ENCODE data around the gene RHAG. TPM values are rescaled to one million over a fixed set of nuclear protein-coding genes. Genes with fewer than 3 reads are reported as not detected.
"Not testable (repeated sequence)": the region's sequence is repeated elsewhere in the genome, so short reads cannot be mapped to it uniquely, and the experiment has no call there.

RHAG gene
- total RNA-seq, 2 experiments from 2014 or later, result not detected

DNA sequence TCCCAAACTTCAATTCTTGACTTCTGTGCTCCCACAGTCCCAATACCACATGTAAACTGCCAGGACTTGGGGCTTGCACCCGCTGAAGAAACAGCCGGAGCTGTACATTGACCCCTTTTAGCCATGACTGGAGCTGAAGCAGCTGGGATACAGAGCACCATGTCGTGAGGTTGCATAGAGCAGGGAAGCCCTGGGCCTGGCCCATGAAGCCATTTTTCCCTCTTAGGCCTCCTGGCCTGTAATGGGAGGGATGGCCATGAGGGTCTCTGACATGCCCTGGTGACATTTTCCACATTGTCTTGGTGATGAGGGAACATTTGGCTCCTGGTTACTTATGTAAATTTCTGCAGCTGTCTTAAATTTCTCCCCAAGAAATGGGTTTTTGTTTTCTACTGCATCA, 9.8 kb downstream of the RHAG start:
- Histone ChIP-seq H2AFZ (ENCODE audit: low read length) (no peak overlapping the region), H3K4me1 (ENCODE audit: insufficient read depth, low read length, poor library complexity, severe bottlenecking) (no peaks in the 10 kb centered on the region), H3K4me2 (ENCODE audit: low read length) (no peak overlapping the region), H3K4me3 (ENCODE audit: low read depth, low read length, poor library complexity, severe bottlenecking) (no peak overlapping the region), H3K27ac (ENCODE audit: low read depth, low read length, poor library complexity, severe bottlenecking) (no peak overlapping the region), H4K20me1 (ENCODE audit: insufficient read depth, low read length) (no peaks in the 10 kb centered on the region), H3K79me2 (ENCODE audit: insufficient read depth, low read depth, low read length) (no peaks in the 10 kb centered on the region), H3K9me3 (ENCODE audit: low read length) (no peaks in the 10 kb centered on the region), H3K9me2 (ENCODE audit: insufficient read depth, low read length) (no peaks in the 10 kb centered on the region), H3K36me3 (ENCODE audit: insufficient read depth, low read length) (no peaks in the 10 kb centered on the region)
- CTCF ChIA-PET (ENCODE audit: unreplicated experiment), result no interaction called here
- no TSS peak for BruUV-seq (replicated peaks)
- POLR2A ChIA-PET, result no interaction called here
- DNase-seq (ENCODE audit: low spot score), result no peak
- intact Hi-C loops (cut with micrococcal nuclease; ENCODE audit: unreplicated experiment), result no loop called here
- TF ChIP-seq, protein P1, sequence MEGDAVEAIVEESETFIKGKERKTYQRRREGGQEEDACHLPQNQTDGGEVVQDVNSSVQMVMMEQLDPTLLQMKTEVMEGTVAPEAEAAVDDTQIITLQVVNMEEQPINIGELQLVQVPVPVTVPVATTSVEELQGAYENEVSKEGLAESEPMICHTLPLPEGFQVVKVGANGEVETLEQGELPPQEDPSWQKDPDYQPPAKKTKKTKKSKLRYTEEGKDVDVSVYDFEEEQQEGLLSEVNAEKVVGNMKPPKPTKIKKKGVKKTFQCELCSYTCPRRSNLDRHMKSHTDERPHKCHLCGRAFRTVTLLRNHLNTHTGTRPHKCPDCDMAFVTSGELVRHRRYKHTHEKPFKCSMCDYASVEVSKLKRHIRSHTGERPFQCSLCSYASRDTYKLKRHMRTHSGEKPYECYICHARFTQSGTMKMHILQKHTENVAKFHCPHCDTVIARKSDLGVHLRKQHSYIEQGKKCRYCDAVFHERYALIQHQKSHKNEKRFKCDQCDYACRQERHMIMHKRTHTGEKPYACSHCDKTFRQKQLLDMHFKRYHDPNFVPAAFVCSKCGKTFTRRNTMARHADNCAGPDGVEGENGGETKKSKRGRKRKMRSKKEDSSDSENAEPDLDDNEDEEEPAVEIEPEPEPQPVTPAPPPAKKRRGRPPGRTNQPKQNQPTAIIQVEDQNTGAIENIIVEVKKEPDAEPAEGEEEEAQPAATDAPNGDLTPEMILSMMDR (conservative IDR thresholded peaks at IDR 0.05; ENCODE audit: low read length), result no peak

DNA sequence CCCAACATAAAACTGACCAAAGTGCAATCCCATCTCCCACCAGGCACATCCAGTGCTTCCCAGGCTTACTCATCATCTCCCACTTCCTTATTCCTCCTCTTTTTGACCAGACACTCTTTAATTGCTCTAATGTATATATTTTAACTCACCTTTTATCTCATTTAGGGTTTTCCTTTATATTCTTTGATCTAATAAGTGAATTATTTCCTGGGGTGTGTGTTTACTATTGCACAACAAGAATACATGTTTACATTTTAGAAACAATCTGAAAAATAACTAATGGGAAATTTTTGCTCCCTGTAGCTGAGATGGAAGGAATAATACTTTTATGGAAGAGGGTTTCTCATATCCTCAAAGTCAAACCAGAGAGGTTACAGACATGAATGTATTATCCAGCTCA, 18.4 kb downstream of the RHAG start:
- Histone ChIP-seq H3K9me3 (ENCODE audit: low read length) (no peaks in the 10 kb centered on the region), H2AFZ (ENCODE audit: low read length) (no peak overlapping the region), H3K79me2 (ENCODE audit: insufficient read depth, low read depth, low read length) (no peaks in the 10 kb centered on the region), H3K36me3 (ENCODE audit: insufficient read depth, low read length) (no peaks in the 10 kb centered on the region), H3K4me2 (ENCODE audit: low read length) (no peak overlapping the region), H3K4me1 (ENCODE audit: insufficient read depth, low read length, poor library complexity, severe bottlenecking) (no peaks in the 10 kb centered on the region), H4K20me1 (ENCODE audit: insufficient read depth, low read length) (no peaks in the 10 kb centered on the region), H3K9me2 (ENCODE audit: insufficient read depth, low read length) (no peaks in the 10 kb centered on the region), H3K4me3 (ENCODE audit: low read depth, low read length, poor library complexity, severe bottlenecking) (no peak overlapping the region), H3K27ac (ENCODE audit: low read depth, low read length, poor library complexity, severe bottlenecking) (no peak overlapping the region)
- CTCF ChIA-PET (ENCODE audit: unreplicated experiment), result no interaction called here
- intact Hi-C loops (cut with micrococcal nuclease; ENCODE audit: unreplicated experiment), result no loop called here
- no peak for DNase-seq (ENCODE audit: low spot score)
- BruUV-seq (replicated peaks), result no TSS peak
- POLR2A ChIA-PET, result no interaction called here
- TF ChIP-seq, protein P1 (conservative IDR thresholded peaks at IDR 0.05; ENCODE audit: low read length), result no peak
- no peak for TF ChIP-seq EZH2phosphoT487 (IDR thresholded peaks at IDR 0.05; ENCODE audit: borderline replicate concordance, low read depth, low read length)

DNA sequence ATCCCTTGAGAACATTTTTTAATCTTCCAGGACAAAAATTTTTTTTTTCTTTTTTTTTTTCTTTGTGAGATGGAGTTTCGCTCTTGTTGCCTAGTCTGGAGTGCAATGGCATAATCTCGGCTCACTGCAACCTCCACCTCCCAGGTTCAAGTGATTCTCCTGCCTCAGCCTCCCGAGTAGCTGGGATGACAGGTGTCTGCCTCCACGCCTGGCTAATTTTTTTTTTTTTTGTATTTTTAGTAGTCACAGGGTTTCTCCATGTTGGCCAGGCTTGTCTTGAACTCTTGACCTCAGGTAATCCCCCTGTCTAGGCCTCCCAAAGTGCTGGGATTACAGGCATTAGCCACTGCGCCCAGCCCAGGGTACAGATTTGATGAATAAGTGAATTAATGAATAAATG, 22.5 kb downstream of the RHAG start:
- H3K9me3 ChIP-seq (ENCODE audit: low read length); intact Hi-C loops (cut with micrococcal nuclease; ENCODE audit: unreplicated experiment); H4K20me1 ChIP-seq (ENCODE audit: insufficient read depth, low read length); DNase-seq (ENCODE audit: low spot score); H3K4me1 ChIP-seq (ENCODE audit: insufficient read depth, low read length, poor library complexity, severe bottlenecking); H3K79me2 ChIP-seq (ENCODE audit: insufficient read depth, low read depth, low read length); H3K36me3 ChIP-seq (ENCODE audit: insufficient read depth, low read length); H3K27ac ChIP-seq (ENCODE audit: low read depth, low read length, poor library complexity, severe bottlenecking); H2AFZ ChIP-seq (ENCODE audit: low read length); H3K4me2 ChIP-seq (ENCODE audit: low read length); POLR2A ChIA-PET; BruUV-seq (replicated peaks); CTCF ChIA-PET (ENCODE audit: unreplicated experiment); H3K9me2 ChIP-seq (ENCODE audit: insufficient read depth, low read length); H3K4me3 ChIP-seq (ENCODE audit: low read depth, low read length, poor library complexity, severe bottlenecking): not testable (repeated sequence)

Data from OCI-LY7 (cell line).